ENCODE results near the gene ITPKB.

The ITPKB gene

DNA sequence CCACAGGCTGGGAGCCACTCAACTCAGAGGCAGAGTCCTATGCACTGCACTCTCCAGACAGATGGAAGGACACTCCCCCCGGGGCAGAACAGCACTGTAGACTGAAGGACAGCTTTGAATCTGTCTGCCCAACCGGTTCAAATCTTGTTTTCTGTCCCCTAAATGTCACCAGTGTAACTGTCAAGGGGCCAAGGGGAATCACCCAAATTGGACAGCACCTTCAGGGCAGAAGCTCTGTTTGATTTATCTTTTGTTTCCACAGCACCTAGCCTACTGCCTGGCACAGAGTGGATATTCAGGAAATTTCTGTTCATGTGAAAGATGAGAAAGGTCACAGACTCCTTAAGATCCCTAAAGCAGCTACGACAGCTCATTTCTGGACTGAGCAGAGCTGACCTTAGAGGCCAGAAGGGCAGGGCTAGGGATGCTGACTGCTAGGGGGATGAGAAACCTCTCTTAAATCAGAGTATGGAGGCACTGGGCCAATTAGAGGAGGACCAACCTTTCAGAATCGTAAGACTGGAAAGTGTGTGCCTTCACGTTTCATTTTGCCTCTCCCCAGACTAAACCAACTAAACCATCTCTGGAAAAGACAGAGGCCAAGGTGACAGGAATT is 41.0 kb downstream of the ITPKB start:
- no peak for DNase-seq (ENCODE audit: low read depth)
- TF ChIP-seq, protein P1, sequence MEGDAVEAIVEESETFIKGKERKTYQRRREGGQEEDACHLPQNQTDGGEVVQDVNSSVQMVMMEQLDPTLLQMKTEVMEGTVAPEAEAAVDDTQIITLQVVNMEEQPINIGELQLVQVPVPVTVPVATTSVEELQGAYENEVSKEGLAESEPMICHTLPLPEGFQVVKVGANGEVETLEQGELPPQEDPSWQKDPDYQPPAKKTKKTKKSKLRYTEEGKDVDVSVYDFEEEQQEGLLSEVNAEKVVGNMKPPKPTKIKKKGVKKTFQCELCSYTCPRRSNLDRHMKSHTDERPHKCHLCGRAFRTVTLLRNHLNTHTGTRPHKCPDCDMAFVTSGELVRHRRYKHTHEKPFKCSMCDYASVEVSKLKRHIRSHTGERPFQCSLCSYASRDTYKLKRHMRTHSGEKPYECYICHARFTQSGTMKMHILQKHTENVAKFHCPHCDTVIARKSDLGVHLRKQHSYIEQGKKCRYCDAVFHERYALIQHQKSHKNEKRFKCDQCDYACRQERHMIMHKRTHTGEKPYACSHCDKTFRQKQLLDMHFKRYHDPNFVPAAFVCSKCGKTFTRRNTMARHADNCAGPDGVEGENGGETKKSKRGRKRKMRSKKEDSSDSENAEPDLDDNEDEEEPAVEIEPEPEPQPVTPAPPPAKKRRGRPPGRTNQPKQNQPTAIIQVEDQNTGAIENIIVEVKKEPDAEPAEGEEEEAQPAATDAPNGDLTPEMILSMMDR (IDR thresholded peaks at IDR 0.05; ENCODE audit: low read depth, low read length): no peak
- TF ChIP-seq POLR2A (IDR thresholded peaks at IDR 0.05; ENCODE audit: extremely low read depth, insufficient read length): no peak
- TF ChIP-seq, protein P2, sequence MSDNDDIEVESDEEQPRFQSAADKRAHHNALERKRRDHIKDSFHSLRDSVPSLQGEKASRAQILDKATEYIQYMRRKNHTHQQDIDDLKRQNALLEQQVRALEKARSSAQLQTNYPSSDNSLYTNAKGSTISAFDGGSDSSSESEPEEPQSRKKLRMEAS (IDR thresholded peaks at IDR 0.05; ENCODE audit: low read depth, low read length): no peak
- no peak for TF ChIP-seq MYC (IDR thresholded peaks at IDR 0.05; ENCODE audit: low read depth, low read length)
- no peak overlapping the region for H3K4me3 ChIP-seq (ENCODE audit: low read depth, low read length)

- no peak overlapping the region for H3K4me3 ChIP-seq (ENCODE audit: low read depth, low read length)
- no peak for TF ChIP-seq MYC (IDR thresholded peaks at IDR 0.05; ENCODE audit: low read depth, low read length)
- no peak for TF ChIP-seq POLR2A (IDR thresholded peaks at IDR 0.05; ENCODE audit: extremely low read depth, insufficient read length)
- TF ChIP-seq, protein P2 (IDR thresholded peaks at IDR 0.05; ENCODE audit: low read depth, low read length): no peak
- TF ChIP-seq, protein P1 (IDR thresholded peaks at IDR 0.05; ENCODE audit: low read depth, low read length): no peak
- DNase-seq (ENCODE audit: low read depth): no peak
These were observed 41.7 kb downstream of the ITPKB start for GRCh38 chr1:226697151-226697928.

- no peak for DNase-seq (ENCODE audit: low read depth)
- no peak for TF ChIP-seq MYC (IDR thresholded peaks at IDR 0.05; ENCODE audit: low read depth, low read length)
- TF ChIP-seq POLR2A (IDR thresholded peaks at IDR 0.05; ENCODE audit: extremely low read depth, insufficient read length): no peak
- TF ChIP-seq, protein P2 (IDR thresholded peaks at IDR 0.05; ENCODE audit: low read depth, low read length): no peak
- TF ChIP-seq, protein P1 (IDR thresholded peaks at IDR 0.05; ENCODE audit: low read depth, low read length): no peak
- no peak overlapping the region for H3K4me3 ChIP-seq (ENCODE audit: low read depth, low read length)
These were observed 42.5 kb downstream of the ITPKB start for GRCh38 chr1:226696547-226696946.

DNA sequence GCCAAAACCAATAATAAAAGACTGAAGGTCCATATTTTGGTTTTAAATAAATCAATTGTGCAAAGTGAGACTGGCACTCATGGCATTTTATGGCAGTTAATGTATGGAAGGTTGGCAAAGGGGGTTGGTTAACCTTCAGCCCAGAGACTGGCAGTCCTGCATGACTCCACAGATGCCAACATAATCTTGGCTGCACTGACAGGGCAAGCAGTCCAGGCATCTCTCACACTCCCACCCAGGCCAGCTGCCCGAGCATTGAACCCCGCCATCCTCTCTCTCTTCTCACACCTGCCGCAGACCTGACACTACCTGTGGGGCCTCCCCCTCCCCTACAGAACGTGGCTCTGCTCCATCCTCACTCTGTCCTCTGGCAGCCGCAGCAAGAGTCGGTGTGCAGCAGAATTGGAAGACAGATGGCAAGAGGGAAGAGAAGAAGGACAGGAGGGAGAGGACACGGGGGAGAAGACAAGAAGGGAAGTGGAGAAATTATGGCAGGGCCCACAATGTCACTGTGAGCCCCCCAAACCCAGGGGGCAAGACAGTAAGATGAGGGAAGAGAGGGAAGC is 43.7 kb downstream of the ITPKB start:
- no peak overlapping the region for H3K4me3 ChIP-seq (ENCODE audit: low read depth, low read length)
- TF ChIP-seq MYC (IDR thresholded peaks at IDR 0.05; ENCODE audit: low read depth, low read length): no peak
- DNase-seq (ENCODE audit: low read depth): no peak

DNA sequence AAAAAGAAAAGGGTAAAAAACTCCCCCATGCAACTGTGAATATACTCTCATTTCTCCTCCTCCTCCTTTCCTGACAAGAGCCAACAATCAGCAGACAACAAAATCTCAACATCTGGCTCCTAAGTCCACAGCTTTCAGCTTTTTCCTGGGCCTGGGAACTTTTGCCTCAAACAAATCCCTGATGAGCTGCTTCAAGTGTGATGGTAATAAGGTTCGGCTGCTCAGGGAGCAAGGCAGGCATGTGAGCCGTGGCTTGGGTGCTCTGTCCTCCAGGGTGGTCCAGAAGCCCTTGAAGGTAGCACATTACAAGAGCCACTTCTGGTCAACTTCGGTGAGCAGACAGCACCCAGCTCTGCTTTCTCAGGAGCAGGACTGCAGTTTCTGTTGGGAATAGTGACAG is 46.3 kb downstream of the ITPKB start:
- DNase-seq (ENCODE audit: low read depth): no peak
- TF ChIP-seq, protein P1 (IDR thresholded peaks at IDR 0.05; ENCODE audit: low read depth, low read length): no peak
- TF ChIP-seq, protein P2 (IDR thresholded peaks at IDR 0.05; ENCODE audit: low read depth, low read length): no peak
- TF ChIP-seq POLR2A (IDR thresholded peaks at IDR 0.05; ENCODE audit: extremely low read depth, insufficient read length): no peak
- no peak overlapping the region for H3K4me3 ChIP-seq (ENCODE audit: low read depth, low read length)

- DNase-seq (ENCODE audit: low read depth): no peak
- TF ChIP-seq POLR2A (IDR thresholded peaks at IDR 0.05; ENCODE audit: extremely low read depth, insufficient read length) (no peak), MYC (IDR thresholded peaks at IDR 0.05; ENCODE audit: low read depth, low read length) (no peak)
- TF ChIP-seq, protein P1 (IDR thresholded peaks at IDR 0.05; ENCODE audit: low read depth, low read length): no peak
- TF ChIP-seq, protein P2 (IDR thresholded peaks at IDR 0.05; ENCODE audit: low read depth, low read length): no peak
- H3K4me3 ChIP-seq (ENCODE audit: low read depth, low read length): no peak overlapping the region
These were observed 46.9 kb downstream of the ITPKB start for GRCh38 chr1:226692051-226692792.
